Prostate gland (tissue), 2 donors: ENCODE data around the gene SERBP1.

ENCODE experiments used
- CTCF ChIP-seq, 4 experiments: fragments of 200-600 bp in 2 of 4; fragments of 450-650 bp in 2 of 4; sonication (generic) in 2 of 4; IDR thresholded peaks; 1 replicate in 3 of 4; 2 replicates in 1 of 4; pipeline ENCODE4 v1.5.1; 2016 to 2019; ENCODE audit warnings: antibody characterized with exemption in 4 of 4, mild to moderate bottlenecking in 2 of 4, moderate library complexity in 2 of 4
- POLR2A ChIP-seq: fragments of 450-650 bp; IDR thresholded peaks from one replicate; pipeline ENCODE4 v1.6.1; 2016; ENCODE audit warnings: antibody characterized with exemption, mild to moderate bottlenecking

- no peak for TF ChIP-seq CTCF (IDR thresholded peaks at IDR 0.05)
- TF ChIP-seq POLR2A: no peak
Measured at GRCh38 chr1:67465375-67465774, 35.2 kb upstream of the SERBP1 start.
